Measurements from ENCODE around the gene B3GNT9.
A peak's percentile ranks its signal among the peaks of the same experiment; 100 is the strongest.

Gene B3GNT9

DNA sequence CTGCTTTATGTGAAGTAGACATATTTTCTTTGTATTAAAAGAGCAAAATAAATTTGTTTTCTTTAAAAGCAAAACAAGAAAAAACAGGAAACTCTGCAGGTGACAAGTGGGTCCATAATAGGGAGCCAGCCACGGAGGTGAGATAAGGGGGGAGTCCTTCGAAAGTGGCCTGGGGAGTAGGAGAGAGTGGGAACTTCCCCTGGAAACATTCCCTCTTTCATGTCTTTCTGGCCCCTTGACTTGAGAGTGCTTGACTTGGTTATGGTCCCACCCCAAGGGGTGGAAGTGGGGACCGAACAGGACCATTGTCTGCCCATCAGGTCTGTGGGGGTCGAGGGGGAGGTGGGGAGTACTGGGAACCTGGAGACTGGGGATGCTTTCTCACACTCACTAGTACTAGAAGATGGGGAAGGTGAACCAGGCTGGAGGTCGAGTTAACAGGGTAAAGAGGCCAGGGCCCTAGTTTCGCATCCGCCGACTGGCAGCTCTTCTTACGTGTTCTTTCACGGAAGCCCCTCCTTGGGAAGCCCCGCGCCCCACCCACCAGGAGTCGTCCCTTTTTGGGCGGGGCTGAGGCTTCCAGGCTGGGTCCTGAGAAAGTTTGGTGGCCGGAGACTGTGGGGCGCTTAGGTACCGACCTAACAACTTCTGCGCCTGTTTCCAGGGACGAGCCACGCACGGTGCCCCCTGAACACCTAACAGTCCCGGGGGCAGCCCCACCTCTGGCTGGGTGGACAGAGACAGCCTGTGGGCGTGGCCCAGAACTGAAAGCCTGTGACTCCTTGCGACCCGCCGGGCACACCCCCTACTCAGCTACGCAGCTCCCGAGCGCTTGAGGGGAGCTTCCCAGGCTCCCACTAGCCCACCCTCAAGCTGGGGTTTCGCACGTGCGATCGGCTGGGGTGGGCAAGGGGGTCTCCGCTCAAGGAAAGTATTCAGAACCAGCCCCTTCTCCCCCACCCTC, 8.1 kb upstream of the B3GNT9 start:
- H3K4me3 ChIP-seq (ENCODE audit: low read length in 2 of 2), result peak overlapping the region; percentile 82 to 87
- H3K36me3 ChIP-seq (ENCODE audit: control insufficient read depth in 2 of 2, insufficient read depth in 2 of 2, low read length in 2 of 2), result no peaks in the 10 kb centered on the region
- H3K27me3 ChIP-seq (ENCODE audit: control insufficient read depth in 1 of 2, insufficient read depth in 2 of 2, low read length in 2 of 2), result peaks cover 9 to 47% of the 10 kb centered on the region in 2 donors
- peaks cover 60% of the 10 kb centered on the region for H3K4me1 ChIP-seq (ENCODE audit: control insufficient read depth, insufficient read depth, low read length)
- H3K27ac ChIP-seq (ENCODE audit: low read length), result no peak overlapping the region
- no peaks in the 10 kb centered on the region for H3K9me3 ChIP-seq (ENCODE audit: control insufficient read depth in 2 of 2, low read length in 2 of 2)
- H3K9ac ChIP-seq (ENCODE audit: low read length in 2 of 2), result peak overlapping the region; percentile 55 to 72

DNA sequence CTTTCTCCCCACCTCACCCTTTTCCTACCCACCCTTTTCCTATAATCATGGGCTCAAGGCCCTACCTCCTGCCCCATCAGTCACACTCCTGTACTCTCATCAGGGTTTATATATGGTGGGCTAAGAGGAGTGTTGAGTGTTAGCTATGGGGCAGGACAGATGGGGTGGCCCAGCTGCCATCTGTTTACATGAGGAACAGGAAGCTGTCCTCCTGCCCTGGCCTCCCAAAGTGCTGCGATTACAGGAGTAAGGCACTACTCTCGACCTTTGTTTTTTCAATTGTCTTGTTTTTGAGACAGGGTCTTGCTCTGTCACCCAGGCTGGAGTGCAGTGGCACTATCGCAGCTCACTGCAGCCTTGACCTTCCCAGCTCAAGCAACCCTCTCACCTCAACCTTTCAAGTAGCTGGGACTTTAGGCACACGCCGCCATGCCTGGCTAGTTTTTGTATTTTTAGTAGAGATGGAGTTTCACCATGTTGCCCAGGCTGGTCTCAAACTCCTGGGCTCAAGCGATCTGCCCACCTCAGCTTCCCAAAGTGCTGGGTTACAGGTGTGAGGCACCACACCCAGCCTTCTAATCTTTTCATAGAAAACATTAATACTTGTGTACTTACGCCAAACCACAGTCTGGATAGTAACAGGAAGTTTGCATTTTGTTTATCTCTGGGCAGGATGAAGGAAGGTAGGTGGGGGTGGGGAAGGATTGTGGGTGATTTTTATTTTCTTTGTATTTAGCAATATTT, 7.3 kb upstream of the B3GNT9 start:
- Histone ChIP-seq H3K4me1 (ENCODE audit: control insufficient read depth, insufficient read depth, low read length) (peaks cover 51% of the 10 kb centered on the region), H3K27ac (ENCODE audit: low read length) (no peak overlapping the region), H3K9ac (ENCODE audit: low read length in 2 of 2) (no peak overlapping the region), H3K9me3 (ENCODE audit: control insufficient read depth in 2 of 2, low read length in 2 of 2) (no peaks in the 10 kb centered on the region), H3K27me3 (ENCODE audit: control insufficient read depth in 1 of 2, insufficient read depth in 2 of 2, low read length in 2 of 2) (peaks cover 10 to 41% of the 10 kb centered on the region in 2 donors), H3K4me3 (ENCODE audit: low read length in 2 of 2) (no peak overlapping the region), H3K36me3 (ENCODE audit: control insufficient read depth in 2 of 2, insufficient read depth in 2 of 2, low read length in 2 of 2) (no peaks in the 10 kb centered on the region)

DNA sequence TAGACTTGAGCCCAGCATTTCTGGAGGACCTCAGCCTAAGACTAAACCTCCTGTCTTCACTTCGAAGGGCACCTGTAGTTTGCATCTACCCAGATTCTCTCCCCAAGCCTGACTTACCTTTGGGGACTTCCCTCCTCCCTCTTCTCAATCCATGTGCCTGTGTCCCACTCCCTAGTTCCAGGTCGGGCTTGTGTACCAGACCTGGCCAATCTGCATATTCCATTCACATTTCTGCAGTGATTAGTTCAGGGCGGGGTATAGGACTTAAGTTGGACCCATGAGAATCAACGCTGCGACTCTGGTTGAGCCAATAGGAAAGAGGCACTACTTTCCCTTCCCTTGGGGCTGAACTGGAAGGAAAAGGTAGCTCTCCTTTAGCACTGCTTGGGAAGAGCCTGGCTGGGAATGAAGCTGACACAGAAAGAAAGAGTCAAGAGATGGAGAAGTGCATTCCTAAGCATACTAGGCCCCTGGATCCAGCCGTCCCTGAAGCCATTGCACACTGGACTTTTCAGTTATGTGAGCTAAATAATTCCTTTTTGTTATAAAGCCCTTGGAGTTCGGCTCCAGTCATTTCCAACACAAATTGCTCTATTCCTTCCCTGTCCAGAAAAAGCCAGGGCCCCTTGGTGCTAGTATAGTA, 6.4 kb upstream of the B3GNT9 start:
- Histone ChIP-seq H3K27me3 (ENCODE audit: control insufficient read depth in 1 of 2, insufficient read depth in 2 of 2, low read length in 2 of 2) (peaks cover 7 to 34% of the 10 kb centered on the region in 2 donors), H3K9me3 (ENCODE audit: control insufficient read depth in 2 of 2, low read length in 2 of 2) (no peaks in the 10 kb centered on the region), H3K27ac (ENCODE audit: low read length) (no peak overlapping the region), H3K36me3 (ENCODE audit: control insufficient read depth in 2 of 2, insufficient read depth in 2 of 2, low read length in 2 of 2) (no peaks in the 10 kb centered on the region), H3K9ac (ENCODE audit: low read length in 2 of 2) (no peak overlapping the region), H3K4me1 (ENCODE audit: control insufficient read depth, insufficient read depth, low read length) (peaks cover 43% of the 10 kb centered on the region), H3K4me3 (ENCODE audit: low read length in 2 of 2) (no peak overlapping the region)

DNA sequence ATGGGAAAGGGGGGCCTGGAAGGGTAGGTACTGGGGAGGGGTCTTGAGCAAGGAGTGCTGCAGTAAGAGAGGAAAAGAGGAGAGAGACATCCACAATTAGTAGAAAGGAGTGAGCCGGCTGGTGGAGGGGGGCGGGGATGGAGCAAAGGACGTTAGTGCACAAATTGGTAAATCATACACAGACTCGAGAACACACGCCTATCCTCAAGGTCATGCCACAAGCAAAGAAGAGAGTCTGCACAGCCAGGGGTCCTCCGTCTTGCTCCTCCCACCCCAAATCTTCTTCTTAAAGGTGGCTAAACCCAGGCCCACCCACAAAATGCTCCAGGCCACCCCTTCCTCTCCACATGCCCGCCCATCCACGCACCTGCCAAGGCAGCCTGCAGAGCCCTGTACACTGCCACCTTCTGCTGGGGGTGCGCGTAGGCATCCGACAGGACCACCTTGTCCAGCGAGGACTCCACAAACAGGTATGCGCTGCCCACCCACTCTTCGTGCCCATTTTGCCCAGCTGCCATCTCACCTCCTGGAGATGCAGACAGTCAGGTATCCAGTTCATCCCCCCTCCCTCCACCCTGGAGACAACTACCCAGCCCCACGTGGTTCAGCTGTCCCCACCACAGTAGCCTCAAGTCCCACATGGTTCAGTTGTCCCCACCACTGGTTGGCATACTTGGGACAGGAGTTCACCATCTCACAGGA, 5.5 kb upstream of the B3GNT9 start:
- Histone ChIP-seq H3K9ac (ENCODE audit: low read length in 2 of 2) (no peak overlapping the region), H3K36me3 (ENCODE audit: control insufficient read depth in 2 of 2, insufficient read depth in 2 of 2, low read length in 2 of 2) (no peaks in the 10 kb centered on the region), H3K27me3 (ENCODE audit: control insufficient read depth in 1 of 2, insufficient read depth in 2 of 2, low read length in 2 of 2) (peaks cover 4 to 27% of the 10 kb centered on the region in 2 donors), H3K4me1 (ENCODE audit: control insufficient read depth, insufficient read depth, low read length) (peaks cover 40% of the 10 kb centered on the region), H3K27ac (ENCODE audit: low read length) (no peak overlapping the region), H3K4me3 (ENCODE audit: low read length in 2 of 2) (no peak overlapping the region), H3K9me3 (ENCODE audit: control insufficient read depth in 2 of 2, low read length in 2 of 2) (no peaks in the 10 kb centered on the region)

DNA sequence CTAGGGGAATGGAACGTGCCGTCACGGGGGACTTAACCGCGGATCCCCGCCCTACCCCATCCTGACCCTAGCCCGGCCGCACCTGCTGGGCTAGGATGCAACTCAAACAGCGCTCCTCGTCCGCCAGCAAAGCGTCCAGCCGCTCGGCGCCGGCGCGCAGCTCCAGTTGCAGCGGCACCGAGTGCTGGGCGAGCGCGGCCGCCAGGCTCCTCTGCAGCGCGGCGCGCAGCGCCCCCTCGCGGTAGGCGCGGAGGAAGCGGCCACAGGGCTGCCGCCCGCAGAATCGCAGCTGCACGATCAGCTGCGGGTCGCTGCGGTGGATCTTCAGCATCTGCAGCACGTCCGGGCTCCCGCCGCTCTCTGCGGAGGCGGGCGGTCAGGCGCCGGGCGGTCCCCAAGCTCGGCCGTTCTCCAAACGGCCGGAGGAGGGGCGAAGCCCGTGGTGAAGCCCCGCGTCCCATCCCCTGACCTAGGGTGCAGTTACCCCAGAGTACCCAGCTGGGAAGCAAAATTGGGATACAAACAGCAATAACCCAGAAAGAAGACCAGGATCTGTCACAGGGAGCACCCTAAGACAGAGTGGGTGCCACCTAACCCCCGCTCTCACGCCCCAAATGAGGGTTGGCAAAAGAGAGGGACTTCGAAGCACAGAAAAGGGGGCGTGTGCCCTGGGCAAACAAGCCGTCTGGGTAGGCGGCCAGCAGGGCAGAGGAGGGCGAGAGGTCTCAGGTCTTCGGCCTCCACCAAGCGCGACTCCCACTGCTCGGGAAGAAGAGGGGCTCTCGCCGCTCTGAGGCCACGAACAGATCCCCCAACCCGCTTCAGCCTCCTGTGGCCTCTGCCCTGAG, 4.7 kb upstream of the B3GNT9 start:
- Histone ChIP-seq H3K27me3 (ENCODE audit: control insufficient read depth in 1 of 2, insufficient read depth in 2 of 2, low read length in 2 of 2) (peaks cover 2 to 19% of the 10 kb centered on the region in 2 donors), H3K9me3 (ENCODE audit: control insufficient read depth in 2 of 2, low read length in 2 of 2) (no peaks in the 10 kb centered on the region), H3K36me3 (ENCODE audit: control insufficient read depth in 2 of 2, insufficient read depth in 2 of 2, low read length in 2 of 2) (no peaks in the 10 kb centered on the region), H3K27ac (ENCODE audit: low read length) (no peak overlapping the region), H3K9ac (ENCODE audit: low read length in 2 of 2) (no peak overlapping the region), H3K4me3 (ENCODE audit: low read length in 2 of 2) (peak overlapping the region in 1 of 2 donors; percentile 61), H3K4me1 (ENCODE audit: control insufficient read depth, insufficient read depth, low read length) (peaks cover 42% of the 10 kb centered on the region)

DNA sequence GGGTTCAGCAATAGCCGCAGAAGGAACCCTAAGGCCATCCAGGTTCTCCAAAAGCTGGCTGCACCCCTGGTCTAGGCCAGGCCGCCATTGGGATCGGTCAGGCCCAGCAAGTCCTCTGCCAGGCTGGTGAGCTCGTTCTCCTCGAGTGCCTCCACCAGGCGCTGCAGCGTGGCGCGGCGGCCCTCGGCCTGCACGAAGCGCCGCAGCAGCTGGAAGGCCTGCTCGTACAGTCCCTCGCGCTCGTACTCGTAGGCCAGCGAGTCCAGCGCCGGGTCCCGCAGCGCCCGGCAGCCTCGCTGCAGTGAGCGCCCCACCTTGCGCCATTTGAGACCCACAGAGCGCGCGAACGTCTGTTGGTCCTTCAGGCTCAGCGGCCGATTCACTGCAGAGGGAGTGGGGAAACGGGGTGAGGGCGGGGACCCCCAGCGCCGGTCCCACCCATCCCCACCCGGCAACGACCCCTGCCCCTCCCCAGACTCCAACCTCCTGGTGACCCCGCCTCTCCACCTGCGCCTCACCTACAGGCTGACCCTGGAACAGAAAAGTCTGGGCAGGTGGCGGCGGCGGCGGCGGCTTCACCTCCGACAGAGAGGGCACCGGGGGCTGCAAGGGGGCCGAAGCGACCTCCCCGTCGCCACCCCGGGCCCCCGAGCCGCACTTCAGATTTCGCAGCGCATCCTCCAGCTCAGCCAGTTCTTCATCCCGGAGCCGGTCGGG, 3.9 kb upstream of the B3GNT9 start:
- Histone ChIP-seq H3K4me1 (ENCODE audit: control insufficient read depth, insufficient read depth, low read length) (peaks cover 36% of the 10 kb centered on the region), H3K9ac (ENCODE audit: low read length in 2 of 2) (no peak overlapping the region), H3K9me3 (ENCODE audit: control insufficient read depth in 2 of 2, low read length in 2 of 2) (no peaks in the 10 kb centered on the region), H3K27ac (ENCODE audit: low read length) (no peak overlapping the region), H3K4me3 (ENCODE audit: low read length in 2 of 2) (peak overlapping the region in 1 of 2 donors; percentile 61), H3K36me3 (ENCODE audit: control insufficient read depth in 2 of 2, insufficient read depth in 2 of 2, low read length in 2 of 2) (no peaks in the 10 kb centered on the region), H3K27me3 (ENCODE audit: control insufficient read depth in 1 of 2, insufficient read depth in 2 of 2, low read length in 2 of 2) (peaks cover 2 to 17% of the 10 kb centered on the region in 2 donors)

DNA sequence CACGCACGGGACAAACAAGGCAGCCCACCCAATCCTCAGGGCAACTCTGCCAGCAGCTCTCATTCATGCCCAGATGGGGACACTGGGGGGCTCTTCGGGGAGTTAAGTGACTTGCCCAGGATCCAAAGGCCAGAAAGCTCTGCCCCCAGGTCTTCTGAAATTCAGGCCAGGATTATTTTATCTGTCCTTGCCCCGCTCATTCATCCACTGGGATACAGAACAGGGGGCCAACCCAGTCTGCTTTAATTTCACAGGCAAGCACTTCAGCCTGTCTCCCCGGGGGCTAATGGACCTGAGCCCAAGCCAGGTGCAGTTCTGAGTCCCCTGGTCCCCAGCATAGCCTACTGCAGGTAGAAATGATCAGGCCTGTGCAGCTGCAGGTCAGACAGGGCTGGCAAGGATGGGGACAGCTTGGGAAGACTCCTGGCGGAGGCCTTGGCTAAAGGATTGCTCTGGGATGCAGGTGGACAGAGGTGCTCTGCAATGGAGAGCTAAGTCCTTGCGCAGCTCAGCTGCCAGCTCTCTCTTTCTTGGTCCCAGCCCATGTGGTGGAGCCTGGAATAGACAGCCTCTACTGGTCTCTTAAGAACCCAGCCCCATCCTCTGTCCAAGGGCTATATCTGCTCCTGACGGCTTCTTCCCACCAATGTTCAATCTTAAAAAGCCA, 766 bp upstream of the B3GNT9 start:
- peaks cover 2 to 17% of the 10 kb centered on the region in 2 donors for H3K27me3 ChIP-seq (ENCODE audit: control insufficient read depth in 1 of 2, insufficient read depth in 2 of 2, low read length in 2 of 2)

DNA sequence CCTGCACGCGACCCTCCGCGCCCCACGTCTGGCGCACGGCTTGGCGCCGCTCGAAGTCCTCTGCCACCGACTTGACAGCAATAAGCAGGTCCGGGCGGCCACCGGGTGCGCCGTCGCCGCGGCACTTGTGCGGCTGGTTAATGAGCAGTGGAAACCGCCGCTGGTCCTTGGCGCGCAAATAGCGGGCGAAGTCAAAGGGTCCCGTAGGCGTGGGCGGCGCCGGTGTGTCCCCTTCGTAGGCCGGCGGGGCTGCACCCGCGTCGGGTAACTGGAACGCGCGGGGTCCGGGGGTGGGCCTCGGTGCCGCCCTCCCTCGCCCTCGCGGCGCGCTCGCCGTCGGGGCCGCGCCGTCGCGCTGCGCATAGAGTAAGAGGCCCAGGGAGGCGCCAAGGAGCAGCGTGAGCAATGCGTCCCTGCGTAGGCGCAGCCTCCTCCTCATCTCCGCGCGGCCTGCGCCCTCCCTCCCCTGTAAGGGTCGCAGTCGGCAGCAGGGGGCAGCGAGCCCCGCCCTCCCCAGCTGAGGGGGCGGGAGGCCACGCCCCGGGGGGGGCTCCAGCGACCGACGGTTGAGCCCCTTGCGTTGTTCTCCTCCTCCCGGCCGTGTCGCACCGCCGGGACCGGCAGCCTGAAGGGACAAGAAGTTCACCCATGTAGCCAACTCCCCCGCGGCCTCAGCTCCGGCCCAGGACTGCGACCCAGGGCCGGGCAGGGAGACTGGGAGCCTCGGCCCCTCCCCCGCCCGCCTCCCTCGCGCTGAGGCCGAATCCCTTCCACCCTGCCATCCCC, 558 bp downstream of the B3GNT9 start:
- H3K9ac ChIP-seq (ENCODE audit: low read length in 2 of 2), result peak overlapping the region; percentile 59 to 76
- peak overlapping the region; percentile 59 to 77 for H3K4me3 ChIP-seq (ENCODE audit: low read length in 2 of 2)
- H3K27me3 ChIP-seq (ENCODE audit: control insufficient read depth in 1 of 2, insufficient read depth in 2 of 2, low read length in 2 of 2), result peaks cover 2 to 14% of the 10 kb centered on the region in 2 donors
- peak overlapping the region; percentile 81 for H3K27ac ChIP-seq (ENCODE audit: low read length)
- H3K36me3 ChIP-seq (ENCODE audit: control insufficient read depth in 2 of 2, insufficient read depth in 2 of 2, low read length in 2 of 2), result peaks cover 15 to 30% of the 10 kb centered on the region in 2 donors
- no peaks in the 10 kb centered on the region for H3K9me3 ChIP-seq (ENCODE audit: control insufficient read depth in 2 of 2, low read length in 2 of 2)
- peaks cover 20% of the 10 kb centered on the region for H3K4me1 ChIP-seq (ENCODE audit: control insufficient read depth, insufficient read depth, low read length)

More for the DNA sequence above, 766 bp upstream of the B3GNT9 start:
- Histone ChIP-seq H3K4me3 (ENCODE audit: low read length in 2 of 2) (peak overlapping the region; percentile 59 to 77), H3K36me3 (ENCODE audit: control insufficient read depth in 2 of 2, insufficient read depth in 2 of 2, low read length in 2 of 2) (peaks cover 8 to 18% of the 10 kb centered on the region in 2 donors), H3K27ac (ENCODE audit: low read length) (peak overlapping the region; percentile 81), H3K4me1 (ENCODE audit: control insufficient read depth, insufficient read depth, low read length) (peaks cover 27% of the 10 kb centered on the region), H3K9ac (ENCODE audit: low read length in 2 of 2) (peak overlapping the region; percentile 15 to 21), H3K9me3 (ENCODE audit: control insufficient read depth in 2 of 2, low read length in 2 of 2) (no peaks in the 10 kb centered on the region)
